ACC112 (cell line): ENCODE data around the gene KRT75.

Experiments used
- H2AFZ ChIP-seq: fragments of 200-600 bp; sonication (generic); one replicate; pipeline ENCODE4 v1.6.0; 2017; ENCODE audit warnings: antibody characterized with exemption, low read length; ENCODE audit not compliant: unreplicated experiment
- H3K27ac ChIP-seq: fragments of 200-600 bp; sonication (generic); 2 replicates; pipeline ENCODE4 v1.5.1; 2014; ENCODE audit warnings: low read depth, mild to moderate bottlenecking, antibody characterized with exemption, low read length, moderate library complexity
- H3K27me3 ChIP-seq: fragments of 200-600 bp; sonication (generic); 2 replicates; pipeline ENCODE4 v1.6.1; 2014; ENCODE audit warnings: mild to moderate bottlenecking, antibody characterized with exemption, low read length, moderate library complexity, mixed read lengths; ENCODE audit not compliant: insufficient read depth
- H3K36me3 ChIP-seq: fragments of 200-600 bp; sonication (generic); 2 replicates; pipeline ENCODE4 v1.6.1; 2016; ENCODE audit warnings: mild to moderate bottlenecking, antibody characterized with exemption, low read length, moderate library complexity, mixed read lengths; ENCODE audit not compliant: insufficient read depth
- H3K4me1 ChIP-seq: fragments of 200-600 bp; sonication (generic); one replicate; pipeline ENCODE4 v1.6.1; 2016; ENCODE audit warnings: low read length, mixed read lengths; ENCODE audit not compliant: insufficient read depth, unreplicated experiment, control insufficient read depth
- H3K4me3 ChIP-seq: fragments of 200-600 bp; sonication (generic); 2 replicates; pipeline ENCODE4 v1.5.1; 2014; ENCODE audit warnings: mild to moderate bottlenecking, low read depth, low read length
- H3K79me2 ChIP-seq: fragments of 200-600 bp; sonication (generic); one replicate; pipeline ENCODE4 v1.6.0; 2016; ENCODE audit warnings: low read length; ENCODE audit not compliant: control insufficient read depth, unreplicated experiment, insufficient read depth

Gene KRT75

DNA sequence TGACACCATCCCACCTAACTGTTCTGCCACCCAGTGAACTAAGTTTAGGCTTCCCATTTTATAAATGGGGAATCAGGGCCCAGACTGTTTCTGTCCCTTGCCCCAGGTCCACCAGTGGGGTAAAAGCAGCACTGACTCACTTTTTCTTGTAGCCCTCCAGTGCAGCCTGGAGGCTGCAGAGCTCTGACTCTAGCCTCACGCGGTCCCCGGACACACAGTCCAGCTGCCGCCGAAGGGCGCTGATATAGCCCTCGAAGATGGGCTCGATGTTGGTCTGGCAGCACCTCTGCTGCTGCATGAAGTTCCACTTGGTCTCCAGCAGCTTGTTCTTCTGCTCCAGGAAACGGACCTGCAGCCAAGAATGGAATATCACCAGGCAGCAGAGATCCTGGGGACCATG, 30.6 kb downstream of the KRT75 start:
- H3K36me3 ChIP-seq: no peaks in the 10 kb centered on the region
- no peaks in the 10 kb centered on the region for H3K4me1 ChIP-seq
- H3K79me2 ChIP-seq: no peaks in the 10 kb centered on the region
- H2AFZ ChIP-seq: no peak overlapping the region
- no peak overlapping the region for H3K27ac ChIP-seq
- H3K27me3 ChIP-seq: no peaks in the 10 kb centered on the region
- no peak overlapping the region for H3K4me3 ChIP-seq

DNA sequence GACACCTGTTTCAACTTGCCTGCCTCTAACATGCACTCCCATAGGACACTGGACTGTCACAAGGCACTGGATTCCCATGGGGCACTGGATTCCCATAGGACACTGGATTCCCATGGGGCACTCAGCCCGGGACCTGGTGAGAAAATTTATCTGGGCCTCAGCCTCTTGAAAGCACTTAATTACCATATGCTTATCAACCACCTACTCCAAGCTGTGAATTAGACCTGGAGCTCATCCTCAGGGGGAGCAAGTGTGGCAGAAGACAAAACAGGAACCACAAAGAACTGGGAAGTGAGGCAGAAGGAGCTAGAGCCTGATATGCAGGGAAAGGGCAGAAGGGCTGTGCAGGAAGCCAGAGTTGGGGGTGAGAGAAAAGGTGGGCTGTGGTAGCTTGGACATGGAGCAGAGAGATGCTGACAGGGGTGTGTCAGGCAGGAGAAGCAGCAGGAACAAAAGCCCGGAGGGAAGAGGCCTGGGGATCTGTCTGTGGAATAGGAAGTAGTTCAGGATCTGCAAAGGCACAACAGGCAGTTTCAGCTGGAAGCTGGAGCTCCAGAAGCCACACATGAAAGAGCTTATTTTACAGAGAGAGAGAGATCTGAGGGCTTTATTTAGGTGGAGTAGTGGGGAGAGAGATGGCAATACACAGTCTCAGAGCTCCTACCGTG, 31.2 kb downstream of the KRT75 start:
- Histone ChIP-seq H3K4me3 (no peak overlapping the region), H2AFZ (no peak overlapping the region), H3K4me1 (no peaks in the 10 kb centered on the region), H3K27me3 (no peaks in the 10 kb centered on the region), H3K36me3 (no peaks in the 10 kb centered on the region), H3K27ac (no peak overlapping the region), H3K79me2 (no peaks in the 10 kb centered on the region)

DNA sequence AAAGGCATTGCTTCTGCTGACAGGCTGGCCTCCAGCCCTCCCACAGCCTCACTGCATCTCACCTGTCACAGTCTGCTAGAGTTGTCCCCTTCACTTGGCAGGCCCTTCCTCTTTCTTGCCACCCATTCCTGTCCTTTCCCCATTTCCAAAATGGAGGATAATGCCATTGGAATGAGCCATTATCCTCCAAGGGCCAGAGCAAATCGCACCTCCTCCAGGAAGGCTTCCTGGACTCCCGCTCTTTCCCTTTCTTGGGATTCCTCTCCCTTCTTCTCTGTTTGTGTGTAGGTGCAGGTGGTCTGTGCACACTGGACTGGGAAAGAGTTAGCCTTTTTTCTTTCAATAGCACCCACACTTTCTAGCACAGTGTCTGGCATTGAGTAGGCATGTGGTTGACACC, 31.8 kb downstream of the KRT75 start:
- H3K27me3 ChIP-seq: no peaks in the 10 kb centered on the region

DNA sequence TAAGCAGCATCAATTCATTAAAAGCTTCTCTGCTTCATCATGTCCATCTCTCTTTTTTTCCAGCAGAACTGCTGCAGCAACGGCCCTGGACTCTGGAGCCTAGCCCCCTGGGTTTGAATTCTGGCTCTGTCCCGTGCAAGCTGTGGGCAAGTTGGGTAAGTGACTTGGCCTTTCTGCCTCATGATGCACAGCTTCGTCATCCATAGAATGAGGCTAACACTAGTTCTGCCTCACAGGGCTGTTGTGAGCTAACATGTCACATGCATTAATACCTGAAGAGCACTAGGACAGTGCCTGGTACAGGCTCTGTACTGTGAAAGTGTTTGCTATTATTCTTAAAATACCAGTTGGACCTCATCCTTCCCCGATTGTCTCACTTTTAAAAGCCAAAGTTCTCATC, 32.2 kb downstream of the KRT75 start:
- Histone ChIP-seq H3K36me3 (no peaks in the 10 kb centered on the region), H3K4me1 (no peaks in the 10 kb centered on the region), H2AFZ (no peak overlapping the region), H3K27ac (no peak overlapping the region), H3K79me2 (no peaks in the 10 kb centered on the region), H3K4me3 (no peak overlapping the region), H3K27me3 (no peaks in the 10 kb centered on the region)

More for the DNA sequence above, 31.8 kb downstream of the KRT75 start:
- H2AFZ ChIP-seq: no peak overlapping the region
- no peak overlapping the region for H3K27ac ChIP-seq
- no peak overlapping the region for H3K4me3 ChIP-seq
- H3K79me2 ChIP-seq: no peaks in the 10 kb centered on the region
- no peaks in the 10 kb centered on the region for H3K4me1 ChIP-seq
- no peaks in the 10 kb centered on the region for H3K36me3 ChIP-seq

DNA sequence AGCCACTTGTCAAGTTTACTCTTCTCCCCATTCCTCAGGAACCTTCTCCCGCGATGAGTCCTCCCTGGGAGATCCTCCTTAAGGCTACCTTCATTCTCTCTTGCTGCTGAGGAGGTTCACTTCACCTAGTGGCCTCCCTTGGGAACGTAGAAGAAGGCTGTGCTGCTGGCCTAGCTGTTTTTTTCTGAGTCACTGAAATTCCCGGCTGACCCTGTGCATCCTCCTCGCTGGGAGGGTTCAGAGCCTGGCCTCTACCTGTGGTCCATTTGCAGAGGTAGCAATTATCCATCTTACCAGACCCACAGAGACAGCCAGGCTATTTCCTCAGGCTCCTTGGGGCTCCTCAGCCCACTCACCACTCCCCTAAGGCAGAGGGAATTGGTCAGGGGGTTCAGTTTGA, 32.6 kb downstream of the KRT75 start:
- no peak overlapping the region for H2AFZ ChIP-seq
- H3K4me1 ChIP-seq: peaks cover 3% of the 10 kb centered on the region
- H3K79me2 ChIP-seq: no peaks in the 10 kb centered on the region
- H3K27ac ChIP-seq: no peak overlapping the region
- H3K27me3 ChIP-seq: no peaks in the 10 kb centered on the region
- no peaks in the 10 kb centered on the region for H3K36me3 ChIP-seq
- no peak overlapping the region for H3K4me3 ChIP-seq

DNA sequence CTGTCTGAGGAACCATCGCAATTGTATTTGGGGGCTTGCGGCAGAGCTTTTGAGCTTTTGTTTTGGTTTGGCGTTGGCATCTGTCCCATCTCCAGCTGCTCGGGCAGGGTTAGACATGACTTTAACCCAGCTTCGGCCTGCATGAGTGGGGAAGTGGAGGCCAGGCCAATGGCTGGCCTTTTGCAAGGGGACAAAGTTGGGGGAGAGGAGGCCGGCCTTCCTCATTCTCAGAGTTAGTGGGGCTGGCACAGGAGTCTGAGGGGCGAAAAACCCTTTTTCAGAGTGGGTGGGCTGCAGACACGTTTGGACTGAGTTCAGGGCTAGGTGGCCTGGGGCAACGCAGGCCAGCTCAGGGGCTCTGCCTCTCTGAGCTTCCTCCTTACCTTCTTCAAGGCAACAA, 33.3 kb downstream of the KRT75 start:
- Histone ChIP-seq H3K27ac (no peak overlapping the region), H3K79me2 (no peaks in the 10 kb centered on the region), H3K4me3 (no peak overlapping the region), H2AFZ (no peak overlapping the region), H3K27me3 (no peaks in the 10 kb centered on the region), H3K4me1 (peaks cover 9% of the 10 kb centered on the region), H3K36me3 (no peaks in the 10 kb centered on the region)

DNA sequence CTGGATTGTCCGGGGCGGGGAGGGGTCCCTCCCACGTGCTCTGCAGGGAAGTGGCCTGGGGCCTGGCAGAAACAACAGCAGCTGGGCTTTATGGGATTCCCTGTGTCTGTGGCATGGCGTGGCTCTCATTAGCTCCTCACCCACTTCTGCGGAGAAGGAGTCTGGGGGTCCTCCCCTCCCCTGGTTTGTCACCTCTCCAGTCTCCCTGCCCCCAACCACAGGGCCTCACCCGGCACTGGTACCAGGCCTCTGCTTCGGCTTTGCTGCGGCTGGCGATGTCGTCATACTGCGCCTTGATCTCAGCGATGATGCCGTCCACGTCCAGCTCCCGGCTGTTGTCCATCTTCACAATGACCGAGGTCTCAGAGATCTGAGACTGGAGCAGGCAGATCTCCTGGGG, 34.4 kb downstream of the KRT75 start:
- Histone ChIP-seq H2AFZ (no peak overlapping the region), H3K36me3 (no peaks in the 10 kb centered on the region), H3K4me1 (peaks cover 9% of the 10 kb centered on the region), H3K27ac (no peak overlapping the region), H3K79me2 (no peaks in the 10 kb centered on the region), H3K4me3 (no peak overlapping the region), H3K27me3 (no peaks in the 10 kb centered on the region)

DNA sequence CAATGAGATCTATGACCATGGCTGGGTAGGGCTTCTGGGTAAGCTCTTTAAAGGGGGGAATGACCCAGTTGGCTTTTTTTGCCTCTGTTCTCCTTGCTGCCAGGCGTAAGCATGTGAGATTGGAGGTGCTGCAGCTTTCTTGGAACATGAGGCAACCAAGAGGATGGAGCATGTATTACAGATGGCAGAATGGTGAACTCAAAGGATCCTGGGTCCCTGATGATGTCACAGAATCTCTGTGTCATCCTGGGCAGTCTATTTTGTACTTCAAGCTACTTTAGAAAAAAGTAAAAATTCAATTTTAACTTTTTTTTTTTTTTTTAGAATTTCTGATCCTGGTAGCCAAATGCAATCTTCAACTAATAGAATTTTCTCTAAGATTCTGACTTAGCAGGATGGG, 36.0 kb downstream of the KRT75 start:
- Histone ChIP-seq H3K4me3 (no peak overlapping the region), H3K36me3 (no peaks in the 10 kb centered on the region), H2AFZ (no peak overlapping the region), H3K79me2 (no peaks in the 10 kb centered on the region), H3K4me1 (peaks cover 9% of the 10 kb centered on the region), H3K27me3 (no peaks in the 10 kb centered on the region), H3K27ac (no peak overlapping the region)

DNA sequence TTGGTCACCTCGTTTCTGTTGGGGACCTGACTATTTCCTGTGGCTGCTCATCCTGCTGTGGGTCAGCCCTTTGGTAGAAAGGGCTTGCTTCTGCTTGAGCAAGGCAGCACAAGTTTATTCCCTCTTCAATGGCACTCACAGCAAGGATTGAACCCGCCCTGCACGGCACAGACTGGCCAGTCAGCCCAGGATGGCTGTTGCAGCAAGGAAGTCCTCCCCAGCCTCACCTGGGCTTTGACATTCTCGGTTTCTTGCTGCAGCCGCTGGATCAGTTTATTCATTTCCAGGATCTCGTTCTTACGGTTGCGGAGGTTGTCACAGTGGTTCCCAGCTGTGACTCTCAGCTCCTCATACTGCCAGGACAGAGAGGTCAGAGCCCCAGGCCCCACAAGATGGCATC, 37.5 kb downstream of the KRT75 start:
- Histone ChIP-seq H3K4me1 (peaks cover 11% of the 10 kb centered on the region), H3K27ac (no peak overlapping the region), H3K36me3 (no peaks in the 10 kb centered on the region), H3K79me2 (no peaks in the 10 kb centered on the region), H3K4me3 (no peak overlapping the region), H3K27me3 (no peaks in the 10 kb centered on the region), H2AFZ (no peak overlapping the region)

DNA sequence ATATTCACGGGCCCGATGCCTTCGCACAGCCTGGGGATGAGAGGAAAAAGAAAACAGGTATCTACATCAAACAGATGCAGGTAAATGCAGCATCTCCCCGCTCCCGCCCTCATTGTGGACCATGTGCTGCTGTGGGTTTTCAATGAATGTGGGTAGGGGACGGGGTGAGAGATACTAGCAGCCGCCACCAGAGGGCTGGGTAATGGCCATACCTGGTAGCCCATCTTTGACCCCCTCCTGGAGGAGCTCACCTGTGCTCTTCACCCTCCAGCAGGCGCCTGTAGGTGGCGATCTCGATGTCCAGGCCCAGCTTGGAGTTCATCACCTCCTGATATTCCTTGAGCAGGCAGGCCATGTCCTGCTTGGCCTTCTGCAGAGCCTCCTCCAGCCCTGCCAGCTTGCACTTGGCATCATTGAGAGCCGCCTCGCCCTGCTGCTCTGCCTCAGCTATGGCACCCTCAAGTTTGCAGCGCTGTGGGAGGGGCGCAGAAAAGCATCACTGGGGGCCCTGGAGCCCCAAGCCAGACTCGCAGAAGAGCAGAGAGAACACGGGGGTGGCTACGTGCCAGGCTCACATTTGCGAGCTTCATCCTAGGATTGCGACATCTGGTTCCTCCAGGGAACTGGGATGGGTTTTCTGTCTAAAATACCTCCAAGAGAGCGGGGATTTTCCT, 38.3 kb downstream of the KRT75 start:
- Histone ChIP-seq H3K79me2 (no peaks in the 10 kb centered on the region), H3K4me3 (no peak overlapping the region), H3K36me3 (no peaks in the 10 kb centered on the region), H2AFZ (no peak overlapping the region), H3K27ac (no peak overlapping the region), H3K4me1 (peaks cover 19% of the 10 kb centered on the region), H3K27me3 (no peaks in the 10 kb centered on the region)

DNA sequence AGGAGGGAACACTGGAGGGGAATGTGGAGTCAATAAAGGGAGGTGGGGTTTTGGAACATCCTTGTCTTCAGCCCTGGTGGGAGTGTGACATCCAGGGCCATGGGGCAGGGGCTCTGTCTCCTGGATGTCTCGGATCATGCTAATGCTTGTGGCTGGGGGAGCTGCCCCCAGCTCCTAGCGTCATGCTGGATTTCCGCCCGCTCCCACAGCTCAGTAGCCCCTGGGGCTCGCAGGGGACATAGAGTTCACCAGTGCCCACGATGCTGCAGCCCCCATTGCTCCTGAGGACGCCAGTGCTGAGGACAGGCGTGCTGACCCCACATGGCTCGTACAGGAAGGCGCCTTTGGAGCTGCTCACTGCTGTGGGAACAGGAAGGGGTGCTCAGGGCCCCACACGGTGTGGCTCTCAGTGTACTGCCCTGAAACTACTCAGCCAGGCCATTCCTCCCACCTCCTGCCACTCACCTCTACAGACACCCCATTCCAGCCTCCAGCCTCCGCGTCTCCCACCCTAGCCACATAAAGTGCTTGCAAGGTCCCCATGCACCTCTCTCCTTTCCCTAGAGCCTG, 39.2 kb downstream of the KRT75 start:
- Histone ChIP-seq H3K27ac (no peak overlapping the region), H3K4me1 (peaks cover 26% of the 10 kb centered on the region), H3K79me2 (no peaks in the 10 kb centered on the region), H3K36me3 (no peaks in the 10 kb centered on the region), H3K4me3 (no peak overlapping the region), H3K27me3 (no peaks in the 10 kb centered on the region), H2AFZ (no peak overlapping the region)
